ENCODE results near the gene JAZF1.

The JAZF1 gene

DNA sequence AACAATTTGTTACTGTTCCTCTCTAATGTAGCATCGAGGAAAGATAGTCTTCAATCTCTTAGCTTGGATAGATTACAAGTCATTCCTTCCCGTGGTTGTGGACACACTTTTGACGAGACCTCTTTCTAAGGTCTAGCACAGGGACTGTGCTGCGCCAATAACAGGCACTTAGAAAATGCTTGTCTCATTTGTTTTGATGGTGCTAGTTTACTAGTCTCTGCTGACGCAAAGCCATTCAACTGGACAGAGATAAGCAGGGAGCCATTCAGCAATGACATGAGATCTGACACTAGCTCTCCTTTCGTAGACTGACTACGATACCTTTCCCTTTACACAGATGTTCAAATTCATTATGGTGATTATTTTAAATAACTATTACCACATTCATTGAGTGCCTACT is 6.4 kb upstream of the JAZF1 start:
- TF ChIP-seq, protein P1, sequence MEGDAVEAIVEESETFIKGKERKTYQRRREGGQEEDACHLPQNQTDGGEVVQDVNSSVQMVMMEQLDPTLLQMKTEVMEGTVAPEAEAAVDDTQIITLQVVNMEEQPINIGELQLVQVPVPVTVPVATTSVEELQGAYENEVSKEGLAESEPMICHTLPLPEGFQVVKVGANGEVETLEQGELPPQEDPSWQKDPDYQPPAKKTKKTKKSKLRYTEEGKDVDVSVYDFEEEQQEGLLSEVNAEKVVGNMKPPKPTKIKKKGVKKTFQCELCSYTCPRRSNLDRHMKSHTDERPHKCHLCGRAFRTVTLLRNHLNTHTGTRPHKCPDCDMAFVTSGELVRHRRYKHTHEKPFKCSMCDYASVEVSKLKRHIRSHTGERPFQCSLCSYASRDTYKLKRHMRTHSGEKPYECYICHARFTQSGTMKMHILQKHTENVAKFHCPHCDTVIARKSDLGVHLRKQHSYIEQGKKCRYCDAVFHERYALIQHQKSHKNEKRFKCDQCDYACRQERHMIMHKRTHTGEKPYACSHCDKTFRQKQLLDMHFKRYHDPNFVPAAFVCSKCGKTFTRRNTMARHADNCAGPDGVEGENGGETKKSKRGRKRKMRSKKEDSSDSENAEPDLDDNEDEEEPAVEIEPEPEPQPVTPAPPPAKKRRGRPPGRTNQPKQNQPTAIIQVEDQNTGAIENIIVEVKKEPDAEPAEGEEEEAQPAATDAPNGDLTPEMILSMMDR (IDR thresholded peaks at IDR 0.05; ENCODE audit: low read length) = no peak
- no peak for TF ChIP-seq EZH2 (optimal IDR thresholded peaks at IDR 0.05; ENCODE audit: low read depth, low read length)
- TF ChIP-seq EZH2phosphoT487 (IDR thresholded peaks at IDR 0.05; ENCODE audit: low read length) = no peak
- H3K4me3 ChIP-seq (ENCODE audit: low read length) = no peak overlapping the region
- H3K9ac ChIP-seq (ENCODE audit: low read length) = no peak overlapping the region
- H2AFZ ChIP-seq (ENCODE audit: low read length) = no peak overlapping the region
- peaks cover 21% of the 10 kb centered on the region for H3K4me1 ChIP-seq (ENCODE audit: low read length)
- no peak overlapping the region for H3K4me2 ChIP-seq (ENCODE audit: low read depth, low read length)
- no peak overlapping the region for H3K27ac ChIP-seq (ENCODE audit: low read length)
- no peaks in the 10 kb centered on the region for H3K79me2 ChIP-seq (ENCODE audit: low read length)
- 0 out of 2 replicates have a peak, but pooled peaks cover 5% of the 10 kb centered on the region for H3F3A ChIP-seq (ENCODE audit: insufficient read depth, low read length)
- H3K36me3 ChIP-seq (replicated peaks; ENCODE audit: insufficient read depth, low read length) = no peaks in the 10 kb centered on the region
- H3K9me2 ChIP-seq (replicated peaks; ENCODE audit: insufficient read depth, low read length) = no peaks in the 10 kb centered on the region
- peaks cover 6% of the 10 kb centered on the region; the same call in 1 of the 2 replicates for H3K27me3 ChIP-seq (replicated peaks; ENCODE audit: insufficient read depth, low read length)
- DNase-seq = no peak
- no peaks in the 10 kb centered on the region for H3K9me3 ChIP-seq (replicated peaks; ENCODE audit: insufficient read depth, low read length)
- no peaks in the 10 kb centered on the region for H4K20me1 ChIP-seq (ENCODE audit: insufficient read depth, low read length)

DNA sequence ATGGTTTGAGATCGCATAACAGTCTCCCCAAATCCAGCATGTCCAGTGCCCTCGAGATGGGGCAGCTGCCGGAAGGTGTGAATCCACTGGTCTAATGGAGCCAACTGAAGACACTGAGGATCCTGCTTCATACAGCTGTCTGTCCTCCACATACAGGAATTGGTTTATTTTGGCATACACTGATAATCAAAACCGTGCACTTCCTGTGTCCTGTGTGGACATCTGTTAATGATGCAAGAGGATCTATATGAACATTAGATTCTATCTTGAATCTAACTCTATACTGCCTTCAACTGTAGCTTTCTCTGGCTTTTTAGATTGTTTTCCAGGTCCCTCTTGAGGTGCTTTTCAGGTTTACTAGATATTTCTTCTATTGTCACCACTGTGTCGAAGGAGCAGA is 3.0 kb upstream of the JAZF1 start:
- Histone ChIP-seq H3F3A (ENCODE audit: insufficient read depth, low read length) (0 out of 2 replicates have a peak, but pooled peaks cover 9% of the 10 kb centered on the region), H3K9ac (ENCODE audit: low read length) (no peak overlapping the region), H3K36me3 (replicated peaks; ENCODE audit: insufficient read depth, low read length) (no peaks in the 10 kb centered on the region), H2AFZ (ENCODE audit: low read length) (no peak overlapping the region), H3K4me2 (ENCODE audit: low read depth, low read length) (no peak overlapping the region), H3K4me3 (ENCODE audit: low read length) (no peak overlapping the region), H3K9me2 (replicated peaks; ENCODE audit: insufficient read depth, low read length) (no peaks in the 10 kb centered on the region), H3K27ac (ENCODE audit: low read length) (no peak overlapping the region), H4K20me1 (ENCODE audit: insufficient read depth, low read length) (no peaks in the 10 kb centered on the region), H3K27me3 (replicated peaks; ENCODE audit: insufficient read depth, low read length) (peaks cover 6% of the 10 kb centered on the region; the same call in 1 of the 2 replicates), H3K4me1 (ENCODE audit: low read length) (peaks cover 28% of the 10 kb centered on the region), H3K9me3 (replicated peaks; ENCODE audit: insufficient read depth, low read length) (no peaks in the 10 kb centered on the region), H3K79me2 (ENCODE audit: low read length) (no peaks in the 10 kb centered on the region)
- DNase-seq = no peak
- TF ChIP-seq EZH2phosphoT487 (IDR thresholded peaks at IDR 0.05; ENCODE audit: low read length) = no peak
- TF ChIP-seq, protein P1 (IDR thresholded peaks at IDR 0.05; ENCODE audit: low read length) = no peak
- TF ChIP-seq EZH2 (optimal IDR thresholded peaks at IDR 0.05; ENCODE audit: low read depth, low read length) = no peak

DNA sequence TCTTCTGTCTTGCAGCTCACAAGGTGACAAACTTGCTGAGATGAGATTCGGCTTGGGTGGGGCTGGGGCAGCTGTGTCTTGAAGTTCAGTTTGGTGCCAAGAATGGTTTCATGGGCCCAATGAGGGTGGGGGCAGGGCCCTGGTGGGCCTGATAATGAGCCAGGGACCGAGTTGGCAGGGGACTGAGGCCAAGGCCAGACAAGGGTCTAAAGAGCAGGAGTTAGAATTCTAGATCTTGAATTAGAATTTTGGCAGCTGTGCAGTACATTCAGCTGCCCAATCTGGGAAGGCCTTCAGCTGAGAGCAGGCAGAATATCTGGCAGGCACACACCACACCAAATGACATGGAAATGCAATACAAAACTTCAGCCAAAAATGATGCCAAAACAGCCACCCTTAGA is 1.5 kb upstream of the JAZF1 start:
- Histone ChIP-seq H3K4me3 (ENCODE audit: low read length) (no peak overlapping the region), H3K9ac (ENCODE audit: low read length) (no peak overlapping the region), H3F3A (ENCODE audit: insufficient read depth, low read length) (0 out of 2 replicates have a peak, but pooled peaks cover 14% of the 10 kb centered on the region), H3K4me1 (ENCODE audit: low read length) (peaks cover 28% of the 10 kb centered on the region), H3K9me3 (replicated peaks; ENCODE audit: insufficient read depth, low read length) (no peaks in the 10 kb centered on the region), H4K20me1 (ENCODE audit: insufficient read depth, low read length) (no peaks in the 10 kb centered on the region), H3K27ac (ENCODE audit: low read length) (no peak overlapping the region), H3K79me2 (ENCODE audit: low read length) (no peaks in the 10 kb centered on the region), H3K36me3 (replicated peaks; ENCODE audit: insufficient read depth, low read length) (no peaks in the 10 kb centered on the region), H3K9me2 (replicated peaks; ENCODE audit: insufficient read depth, low read length) (no peaks in the 10 kb centered on the region), H3K27me3 (replicated peaks; ENCODE audit: insufficient read depth, low read length) (peaks cover 6% of the 10 kb centered on the region; the same call in 1 of the 2 replicates), H2AFZ (ENCODE audit: low read length) (no peak overlapping the region), H3K4me2 (ENCODE audit: low read depth, low read length) (peak overlapping the region; percentile 31; the same call in 1 of the 2 replicates)
- TF ChIP-seq EZH2phosphoT487 (IDR thresholded peaks at IDR 0.05; ENCODE audit: low read length) (no peak), EZH2 (optimal IDR thresholded peaks at IDR 0.05; ENCODE audit: low read depth, low read length) (no peak)
- TF ChIP-seq, protein P1 (IDR thresholded peaks at IDR 0.05; ENCODE audit: low read length) = no peak
- DNase-seq = no peak

All from MM.1S (cell line).